ENCODE data around the gene ACAP3.

The ACAP3 gene

GRCh38 chr1:1313500-1314236 lies 5.9 kb upstream of the ACAP3 start:
- no peak for DNase-seq

- no peak for DNase-seq
Observed at GRCh38 chr1:1312450-1313314, 5.0 kb upstream of the ACAP3 start.

GRCh38 chr1:1311107-1312104 lies 3.7 kb upstream of the ACAP3 start:
- DNase-seq, result no peak

DNA sequence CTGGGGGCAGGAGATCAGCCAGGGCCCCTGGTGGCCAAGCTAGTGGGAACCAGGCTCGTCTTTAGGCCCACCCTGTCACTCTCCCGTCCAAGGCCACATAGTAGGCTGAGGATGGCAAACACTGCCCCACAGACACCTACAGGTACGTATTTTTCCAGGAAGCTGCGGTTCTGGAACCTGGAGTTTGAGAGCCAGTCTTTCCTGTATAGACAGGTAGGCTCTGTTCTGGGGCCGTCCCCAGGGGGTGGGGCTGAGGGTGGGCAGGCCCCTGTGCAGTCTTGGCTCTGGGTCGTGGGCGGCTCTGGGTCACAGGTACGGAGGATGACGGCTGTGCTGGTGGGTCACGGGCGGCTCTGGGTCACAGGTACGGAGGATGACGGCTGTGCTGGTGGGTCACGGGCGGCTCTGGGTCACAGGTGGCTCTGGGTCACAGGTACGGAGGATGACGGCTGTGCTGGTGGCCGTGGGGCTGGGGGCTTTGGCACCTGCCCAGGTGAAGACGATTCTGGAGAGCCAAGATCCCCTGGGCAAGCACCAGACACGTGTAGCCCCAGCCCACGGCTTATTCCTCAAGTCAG lies 2.8 kb upstream of the ACAP3 start:
- no peak for DNase-seq

DNA sequence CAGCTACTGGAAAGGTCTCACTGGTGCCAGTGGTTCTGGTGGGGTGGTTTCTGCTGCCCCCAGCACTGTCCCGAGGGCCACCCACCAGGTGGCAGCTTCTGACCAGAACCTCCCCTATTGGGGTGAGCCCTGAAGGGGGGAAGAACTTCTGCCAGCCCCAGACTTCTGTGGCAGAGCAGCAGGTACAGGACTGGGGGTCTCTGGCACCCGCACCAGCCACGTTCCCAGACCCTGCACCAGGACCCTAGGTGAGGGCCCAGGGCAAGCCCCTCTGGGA lies 2.3 kb upstream of the ACAP3 start:
- no peak for DNase-seq

DNA sequence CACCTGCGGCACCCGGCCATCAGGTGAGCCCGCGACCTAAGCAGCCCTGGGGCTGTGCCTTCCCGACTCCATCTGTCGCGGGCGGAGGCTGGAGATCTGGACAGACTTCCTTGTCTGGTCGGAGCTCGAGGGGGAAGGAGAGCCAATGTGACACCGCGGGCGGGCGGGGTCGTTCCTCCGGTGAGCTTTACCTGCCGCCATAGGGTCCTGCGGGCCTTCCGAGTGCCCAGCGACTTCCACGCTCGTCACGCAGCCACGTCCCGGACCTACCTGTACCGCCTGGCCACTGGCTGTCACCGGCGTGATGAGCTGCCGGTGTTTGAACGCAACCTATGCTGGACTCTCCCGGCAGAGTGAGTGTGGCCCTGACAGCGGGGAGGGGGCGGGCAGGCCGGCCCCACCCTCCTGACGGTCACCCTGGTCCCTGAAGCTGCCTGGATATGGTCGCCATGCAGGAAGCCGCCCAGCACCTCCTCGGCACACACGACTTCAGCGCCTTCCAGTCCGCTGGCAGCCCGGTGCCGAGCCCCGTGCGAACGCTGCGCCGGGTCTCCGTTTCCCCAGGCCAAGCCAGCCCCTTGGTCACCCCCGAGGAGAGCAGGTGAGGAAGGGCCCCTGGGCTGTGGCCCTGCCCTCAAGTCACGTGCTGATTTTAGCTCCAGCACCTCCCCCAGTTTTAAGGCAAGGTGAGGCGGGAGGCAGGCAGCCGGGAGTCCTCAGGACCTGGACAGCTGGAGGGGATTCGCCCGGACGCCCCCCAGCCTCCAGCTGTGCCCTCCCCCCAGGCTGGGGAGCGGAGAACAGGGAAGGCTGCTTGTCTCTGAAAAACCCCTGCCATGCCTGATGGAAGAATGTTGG lies 1.8 kb upstream of the ACAP3 start:
- DNase-seq, result no peak

- no peak for DNase-seq
Observed at GRCh38 chr1:1308756-1309250, 1.1 kb upstream of the ACAP3 start.

GRCh38 chr1:1307261-1307922 lies 338 bp downstream of the ACAP3 start:
- DNase-seq, result no peak

DNA sequence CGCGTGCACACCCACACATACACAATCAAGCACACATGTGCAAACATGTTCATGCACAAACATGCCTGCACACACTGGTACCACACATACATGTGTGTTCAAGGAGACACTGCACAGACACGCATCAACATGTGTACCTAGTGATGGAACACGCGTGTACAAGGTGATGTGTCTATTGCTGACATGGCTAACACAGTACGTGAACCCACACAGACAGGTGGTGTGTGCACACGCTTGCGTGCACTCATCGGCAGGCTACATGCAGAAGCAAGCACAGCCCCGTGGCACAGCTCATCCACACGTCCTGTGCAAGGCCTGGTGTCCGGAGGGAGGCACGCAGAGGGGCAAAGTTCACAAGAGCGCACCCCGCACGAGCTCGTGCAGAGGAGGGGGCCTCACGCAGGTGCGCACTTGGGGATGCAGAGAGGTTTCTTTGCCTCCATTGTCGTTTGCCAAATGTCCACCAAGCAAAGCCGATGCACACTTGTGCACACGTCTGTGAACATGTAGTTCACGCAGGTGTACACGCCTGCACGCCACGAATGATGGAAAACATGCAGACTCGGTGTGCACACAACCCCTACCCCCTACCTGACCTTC lies 969 bp downstream of the ACAP3 start:
- no peak for DNase-seq

- no peak for DNase-seq
Observed at GRCh38 chr1:1306070-1306660, 1.6 kb downstream of the ACAP3 start.

DNA sequence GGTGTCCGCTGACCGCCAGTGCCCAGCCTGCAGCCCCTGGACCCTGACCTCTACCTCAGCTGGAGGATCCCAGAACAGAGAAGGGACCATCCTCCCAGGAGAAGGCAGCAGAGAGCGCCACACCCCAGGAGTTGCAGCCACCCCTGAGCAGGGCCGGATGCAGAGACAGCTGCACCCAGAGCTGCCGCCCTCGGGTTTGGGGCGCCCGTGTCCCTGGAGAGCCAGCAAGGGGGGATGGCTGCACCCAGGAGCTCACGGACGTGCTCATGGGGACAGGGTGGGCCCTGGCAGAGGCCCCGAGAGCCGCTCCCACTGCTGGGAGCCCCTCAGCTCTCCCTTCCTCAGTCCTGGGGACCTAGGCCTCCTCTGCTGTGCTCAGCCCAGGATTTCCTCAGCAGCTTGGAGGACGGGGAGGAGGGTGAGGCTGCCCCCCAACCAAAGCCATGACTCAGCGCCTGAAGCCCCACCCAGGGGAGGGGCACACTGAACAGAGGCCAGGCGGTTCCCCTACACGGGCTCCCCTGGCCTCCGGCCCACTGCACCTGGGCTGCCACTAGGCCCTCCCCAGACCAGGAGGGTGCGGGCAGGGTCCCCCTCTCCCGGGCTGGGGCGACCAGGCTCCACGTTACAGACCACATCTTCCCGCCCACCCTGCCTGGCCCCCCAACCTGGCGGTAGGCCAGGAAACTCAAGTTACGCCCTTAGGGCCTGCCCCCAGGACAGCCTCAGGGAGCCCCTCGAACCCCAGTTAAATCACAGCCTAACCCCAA lies 2.2 kb downstream of the ACAP3 start:
- DNase-seq, result peak; percentile 15

DNA sequence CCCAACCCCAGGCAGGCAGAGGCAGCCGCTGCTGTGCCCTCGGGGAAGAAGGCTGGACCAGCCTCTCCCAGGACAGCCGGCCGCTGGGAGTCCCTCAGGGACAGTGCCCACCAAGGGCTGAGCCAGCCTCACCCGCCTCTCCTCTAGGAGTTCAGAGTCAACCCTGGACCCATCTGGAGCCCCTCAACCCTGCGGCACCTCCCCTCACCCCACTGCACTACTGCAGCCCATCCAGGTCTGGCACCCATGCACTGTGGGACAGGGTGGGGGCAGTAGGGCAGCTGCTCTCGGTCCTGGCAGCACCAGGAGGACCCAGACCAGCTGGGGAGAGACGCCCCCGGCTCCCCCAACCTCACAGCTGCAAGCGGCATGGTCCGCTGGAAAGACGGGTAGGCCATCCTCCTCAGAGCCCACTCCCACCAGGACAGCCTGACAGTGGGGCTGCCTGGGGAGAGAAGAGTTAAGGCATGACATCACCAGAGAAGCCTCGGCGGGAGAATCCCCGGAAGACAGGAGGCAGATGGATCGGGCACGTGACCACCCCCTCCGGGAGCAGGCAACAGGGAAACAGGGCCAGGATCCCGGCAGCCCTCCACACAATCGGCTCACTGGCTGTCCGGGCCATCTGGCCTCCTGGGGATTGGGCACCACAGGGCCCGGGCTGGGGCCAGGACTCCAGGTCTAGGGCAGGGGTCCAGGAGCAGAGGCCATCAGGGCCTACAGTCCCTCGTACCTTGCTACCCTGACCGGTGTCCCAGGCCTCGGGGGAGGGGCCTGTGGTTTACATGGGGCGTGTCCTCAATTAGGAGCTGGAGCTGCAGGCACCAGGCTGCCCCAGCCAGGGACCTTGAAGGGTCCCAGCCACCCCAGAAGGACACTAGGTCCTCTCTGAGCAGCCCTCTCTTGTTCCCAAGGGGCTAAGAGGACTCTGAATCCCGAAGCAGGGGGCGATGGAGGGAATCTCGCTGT lies 3.1 kb downstream of the ACAP3 start:
- peak; percentile 78 for DNase-seq

- DNase-seq, result no peak
Observed at GRCh38 chr1:1303736-1304135, 4.0 kb downstream of the ACAP3 start.

GRCh38 chr1:1302951-1303509 lies 4.7 kb downstream of the ACAP3 start:
- no peak for DNase-seq

DNA sequence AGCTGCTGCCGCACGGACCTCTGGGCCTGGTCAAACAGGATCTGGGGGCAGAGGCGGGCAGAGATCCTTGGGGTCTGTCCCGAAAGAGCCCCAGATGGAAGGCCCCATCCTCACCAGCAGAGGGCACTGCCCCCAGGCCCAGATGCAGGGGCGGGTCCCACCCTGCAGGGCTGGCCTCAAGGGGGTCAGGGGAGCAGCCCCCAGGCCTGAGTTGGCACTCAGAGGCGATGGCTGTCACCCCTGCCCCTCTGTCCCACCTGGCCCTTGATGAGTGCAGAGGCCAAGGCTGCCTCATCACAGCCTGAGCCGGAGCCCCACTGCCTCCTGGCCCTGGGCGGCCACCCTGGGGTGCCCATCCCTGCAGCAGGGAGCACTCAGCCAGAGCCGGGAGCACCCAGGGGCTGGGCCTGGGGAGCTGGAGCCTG lies 5.7 kb downstream of the ACAP3 start:
- DNase-seq, result no peak

DNA sequence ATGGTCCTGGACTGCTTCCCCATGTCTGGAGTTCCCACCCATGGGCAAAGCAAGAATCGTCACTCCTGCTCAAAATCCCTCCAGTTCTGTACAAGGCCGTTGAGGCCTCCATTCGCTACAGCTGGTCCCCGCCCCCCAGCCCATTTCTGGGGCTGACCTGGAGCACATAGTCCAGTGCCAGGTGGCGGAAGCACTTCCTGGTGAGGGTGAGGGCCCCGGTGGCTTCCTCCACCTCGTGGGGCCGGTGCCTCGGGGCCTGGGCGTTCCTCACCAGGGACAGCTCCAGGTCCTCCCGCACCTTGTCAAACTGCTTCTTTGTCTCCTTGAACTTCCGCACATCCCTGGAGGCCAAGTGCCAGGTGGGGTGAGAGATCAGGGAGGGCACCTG lies 7.4 kb downstream of the ACAP3 start:
- DNase-seq, result no peak

GRCh38 chr1:1299686-1300351 lies 7.9 kb downstream of the ACAP3 start:
- no peak for DNase-seq
